ENCODE measurements around the gene RNF11.
"Not testable (repeated sequence)": the region's sequence is repeated elsewhere in the genome, so short reads cannot be mapped to it uniquely, and the experiment has no call there.

Gene RNF11

GRCh38 chr1:51227231-51227960 is 8.7 kb upstream of the RNF11 start:
- DNase-seq, result not testable (repeated sequence)

GRCh38 chr1:51228471-51228870 is 7.6 kb upstream of the RNF11 start:
- DNase-seq, result not testable (repeated sequence)

- DNase-seq, result no peak
These were observed 5.5 kb upstream of the RNF11 start for GRCh38 chr1:51230501-51231078.

GRCh38 chr1:51231120-51231519 is 5.0 kb upstream of the RNF11 start:
- DNase-seq, result no peak

GRCh38 chr1:51231896-51232295 is 4.2 kb upstream of the RNF11 start:
- DNase-seq, result no peak

GRCh38 chr1:51234236-51234635 is 1.8 kb upstream of the RNF11 start:
- DNase-seq, result not testable (repeated sequence)

- peak in 41 of 58 donors; percentile 3 to 81 (median 18) for DNase-seq
These were observed 1.2 kb upstream of the RNF11 start for GRCh38 chr1:51234721-51235425.

GRCh38 chr1:51236531-51237350 is 668 bp downstream of the RNF11 start:
- peak in 47 of 58 donors; percentile 4 to 75 (median 51) for DNase-seq

GRCh38 chr1:51237351-51238033 is 1.4 kb downstream of the RNF11 start:
- no peak for DNase-seq

GRCh38 chr1:51238034-51238403 is 1.9 kb downstream of the RNF11 start:
- peak in 5 of 58 donors; percentile 3 to 28 (median 4) for DNase-seq

GRCh38 chr1:51240084-51240483 is 4.0 kb downstream of the RNF11 start:
- peak in 4 of 58 donors; percentile 2 to 24 (median 14) for DNase-seq

- no peak for DNase-seq
These were observed 5.0 kb downstream of the RNF11 start for GRCh38 chr1:51241119-51241518.

- DNase-seq, result no peak
These were observed 6.5 kb downstream of the RNF11 start for GRCh38 chr1:51242546-51242945.

- DNase-seq, result no peak
These were observed 10.9 kb downstream of the RNF11 start for GRCh38 chr1:51247022-51247421.

- no peak for DNase-seq
These were observed 11.4 kb downstream of the RNF11 start for GRCh38 chr1:51247499-51247898.

- no peak for DNase-seq
These were observed 13.4 kb downstream of the RNF11 start for GRCh38 chr1:51249445-51249844.

- DNase-seq, result not testable (repeated sequence)
These were observed 14.7 kb downstream of the RNF11 start for GRCh38 chr1:51250729-51251128.

- not testable (repeated sequence) for DNase-seq
These were observed 15.1 kb downstream of the RNF11 start for GRCh38 chr1:51251165-51251564.

- no peak for DNase-seq
These were observed 16.3 kb downstream of the RNF11 start for GRCh38 chr1:51252366-51252765.

- peak in 4 of 58 donors; percentile 5 to 17 (median 8) for DNase-seq
These were observed 17.6 kb downstream of the RNF11 start for GRCh38 chr1:51253691-51254090.

GRCh38 chr1:51255331-51255730 is 19.3 kb downstream of the RNF11 start:
- DNase-seq, result no peak

Data from anterior cingulate cortex (tissue), 58 donors.